HG03039 (cell line): Measurements from ENCODE around the gene RPRD1B.

Experiments used
- ATAC-seq: cut with Tn5 transposase; IDR thresholded peaks from one replicate; pipeline ENCODE4 v1.9.1; 2021; ENCODE audit warnings: mild to moderate bottlenecking, moderate library complexity; ENCODE audit not compliant: unreplicated experiment

The RPRD1B gene

GRCh38 chr20:38034961-38035360 is 1.4 kb downstream of the RPRD1B start:
- no peak for ATAC-seq

GRCh38 chr20:38036366-38036765 is 2.8 kb downstream of the RPRD1B start:
- no peak for ATAC-seq

GRCh38 chr20:38040276-38040675 is 6.7 kb downstream of the RPRD1B start:
- no peak for ATAC-seq

GRCh38 chr20:38043512-38044300 is 10.2 kb downstream of the RPRD1B start:
- ATAC-seq = no peak

GRCh38 chr20:38044685-38045084 is 11.1 kb downstream of the RPRD1B start:
- no peak for ATAC-seq

- no peak for ATAC-seq
Measured at GRCh38 chr20:38046572-38046971, 13.0 kb downstream of the RPRD1B start.

- ATAC-seq = no peak
Measured at GRCh38 chr20:38049800-38050199, 16.3 kb downstream of the RPRD1B start.

GRCh38 chr20:38050686-38051085 is 17.1 kb downstream of the RPRD1B start:
- no peak for ATAC-seq

GRCh38 chr20:38052870-38053269 is 19.3 kb downstream of the RPRD1B start:
- no peak for ATAC-seq

- no peak for ATAC-seq
Measured at GRCh38 chr20:38054647-38055046, 21.1 kb downstream of the RPRD1B start.

GRCh38 chr20:38055294-38055693 is 21.7 kb downstream of the RPRD1B start:
- no peak for ATAC-seq

- ATAC-seq = no peak
Measured at GRCh38 chr20:38055848-38056247, 22.3 kb downstream of the RPRD1B start.

- ATAC-seq = no peak
Measured at GRCh38 chr20:38057351-38057972, 23.9 kb downstream of the RPRD1B start.

- ATAC-seq = no peak
Measured at GRCh38 chr20:38059832-38060231, 26.3 kb downstream of the RPRD1B start.

- no peak for ATAC-seq
Measured at GRCh38 chr20:38060536-38060935, 27.0 kb downstream of the RPRD1B start.

GRCh38 chr20:38061109-38061508 is 27.6 kb downstream of the RPRD1B start:
- ATAC-seq = no peak

- ATAC-seq = no peak
Measured at GRCh38 chr20:38062890-38063289, 29.3 kb downstream of the RPRD1B start.

- no peak for ATAC-seq
Measured at GRCh38 chr20:38063911-38064530, 30.5 kb downstream of the RPRD1B start.

GRCh38 chr20:38065764-38066375 is 32.3 kb downstream of the RPRD1B start:
- ATAC-seq = no peak

GRCh38 chr20:38066969-38067716 is 33.6 kb downstream of the RPRD1B start:
- no peak for ATAC-seq
